Endothelial cell of coronary artery (primary cell): ENCODE measurements around the gene MLLT6. TPM values are rescaled to one million over a fixed set of nuclear protein-coding genes. Genes with fewer than 3 reads are reported as not detected.

ENCODE experiments used
- total RNA-seq: library from RNA; depleted of rRNA; stranded (reverse); fragments of >200 nt; gene quantifications from 2 replicates; pipeline ENCODE4 v1.2.3, GENCODE V29; 2014

The MLLT6 gene
- total RNA-seq: 23.8 and 38.2 TPM in 2 replicates

DNA sequence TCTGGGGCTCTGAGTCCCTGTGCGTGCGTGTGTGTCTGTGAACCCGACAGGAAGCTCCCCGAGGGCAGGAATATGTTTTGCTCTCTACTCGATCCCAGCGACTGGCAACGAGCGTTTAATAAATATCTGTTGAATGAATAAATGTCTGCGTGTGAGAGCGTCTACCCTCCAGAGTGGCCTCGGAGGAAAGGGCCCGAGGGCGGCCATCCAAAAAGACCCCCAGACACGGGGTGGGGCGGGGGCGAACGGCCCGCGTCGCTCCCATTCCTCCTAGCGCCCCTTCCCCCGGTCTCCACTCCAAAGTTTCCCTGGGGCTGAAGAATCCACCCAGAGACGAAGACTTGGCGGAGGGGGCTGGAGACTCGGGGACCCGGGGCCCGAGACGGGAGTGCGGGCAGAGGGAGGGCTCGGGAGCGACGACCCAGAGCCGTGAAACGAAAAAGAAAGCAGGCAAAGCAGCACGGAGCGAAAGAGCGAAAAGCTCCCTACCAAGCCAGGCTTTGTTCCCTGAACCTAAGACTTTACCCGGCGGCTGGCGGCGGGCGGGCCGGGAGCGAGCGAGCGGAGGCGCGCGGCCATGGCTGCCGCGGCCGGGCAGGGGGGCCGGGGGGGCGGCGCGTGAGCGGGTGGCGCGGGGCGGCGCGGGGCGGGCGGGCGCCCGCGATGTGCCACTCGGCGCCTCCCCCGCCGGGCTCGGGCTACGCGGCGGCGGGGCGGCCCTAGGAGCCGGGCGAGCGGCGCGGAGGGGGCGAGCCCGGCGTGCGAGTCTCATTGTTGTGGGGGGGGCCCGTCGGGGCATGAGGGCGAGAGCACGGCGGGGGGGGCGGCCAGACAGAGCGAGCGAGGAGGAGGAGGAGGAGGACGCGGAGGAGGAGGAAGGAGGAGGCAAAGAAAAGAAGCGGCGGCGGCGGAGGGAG lies at the start of gene MLLT6:
TSS of gene MLLT6 (plus strand) at position 668 of the 917 bp plus-strand sequence. CDS start 360 bp downstream, outside the sequence.

DNA sequence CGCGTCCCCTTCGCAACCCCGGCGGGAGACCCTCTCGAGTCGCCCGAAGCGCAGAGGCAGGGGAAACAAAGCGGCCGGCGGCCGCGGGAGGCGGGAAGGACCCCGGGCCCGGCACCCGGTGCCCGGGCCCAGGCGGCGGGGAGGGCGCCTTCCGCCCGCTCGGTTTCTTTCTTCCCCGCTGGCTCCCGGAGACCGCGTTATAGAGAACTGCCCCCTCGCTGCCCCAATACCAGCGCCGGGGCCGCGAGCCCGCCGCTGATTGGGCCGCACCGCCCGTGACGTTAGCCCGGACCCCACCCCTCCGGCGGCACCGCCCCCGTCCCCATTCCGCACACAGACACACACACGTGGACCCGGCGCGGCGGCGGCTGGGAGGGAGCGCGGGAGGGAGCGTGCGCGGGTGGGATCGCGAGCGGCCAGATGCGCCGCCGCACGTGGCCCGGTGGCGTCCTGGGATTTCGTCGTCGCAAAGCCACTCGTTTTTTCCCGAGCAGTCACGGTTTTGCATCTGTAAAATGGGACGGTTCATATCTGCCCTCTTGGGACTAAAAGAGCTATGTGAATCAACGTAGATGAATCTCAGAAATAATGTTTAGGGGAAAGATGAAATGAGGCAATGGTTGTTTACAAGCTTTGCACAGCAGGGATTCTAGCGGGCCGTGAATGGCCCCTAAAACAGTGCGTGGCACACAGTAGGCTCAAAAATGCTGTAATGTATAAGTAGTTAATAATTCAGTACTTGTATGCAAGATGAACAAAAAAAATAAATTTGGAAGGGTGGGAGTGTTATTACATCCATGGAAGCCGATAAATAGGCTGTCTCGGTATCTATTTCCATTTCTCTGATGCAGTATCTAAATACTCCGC lies 30.1 kb upstream of the MLLT6 start, which contains the start of gene EPOP:
TSS of gene EPOP (minus strand) at position 209 of the 867 bp plus-strand sequence. CDS start 462 bp downstream, outside the sequence.

DNA sequence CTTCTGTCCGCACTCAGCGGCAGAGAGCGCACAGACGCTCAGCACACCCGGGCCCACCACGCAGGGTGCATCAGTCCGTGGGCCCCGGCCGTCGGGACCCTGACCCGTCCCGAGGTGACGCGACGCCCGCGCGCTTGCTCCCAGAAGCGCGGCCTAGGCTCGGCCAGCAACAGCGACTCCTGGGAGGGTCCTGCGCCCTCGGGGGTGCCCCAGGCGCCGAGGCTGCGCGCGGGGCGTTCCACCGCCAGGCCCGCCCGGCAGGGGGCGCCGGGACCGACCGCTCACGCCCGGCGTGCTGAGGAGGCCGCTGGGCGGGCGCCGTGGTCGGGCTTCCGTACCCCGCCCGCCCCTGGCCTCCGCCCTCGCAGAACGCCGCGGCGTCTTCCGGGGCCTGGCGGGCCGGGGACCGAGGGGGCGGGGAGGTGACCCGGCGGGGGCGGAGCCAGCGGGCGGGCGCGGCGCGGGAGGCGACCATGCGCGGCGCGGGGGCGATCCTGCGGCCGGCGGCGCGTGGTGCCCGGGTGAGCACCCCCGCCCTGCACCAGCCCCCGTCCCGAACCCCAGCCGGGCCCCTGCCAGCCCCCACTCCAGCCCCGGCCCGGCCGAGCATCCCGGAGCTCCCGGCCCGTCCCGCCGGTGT lies 24.9 kb downstream of the MLLT6 start, which contains the start of gene CISD3:
TSS of gene CISD3 (plus strand) at position 456 of the 640 bp plus-strand sequence. CDS start at position 474, 18 bp downstream.

DNA sequence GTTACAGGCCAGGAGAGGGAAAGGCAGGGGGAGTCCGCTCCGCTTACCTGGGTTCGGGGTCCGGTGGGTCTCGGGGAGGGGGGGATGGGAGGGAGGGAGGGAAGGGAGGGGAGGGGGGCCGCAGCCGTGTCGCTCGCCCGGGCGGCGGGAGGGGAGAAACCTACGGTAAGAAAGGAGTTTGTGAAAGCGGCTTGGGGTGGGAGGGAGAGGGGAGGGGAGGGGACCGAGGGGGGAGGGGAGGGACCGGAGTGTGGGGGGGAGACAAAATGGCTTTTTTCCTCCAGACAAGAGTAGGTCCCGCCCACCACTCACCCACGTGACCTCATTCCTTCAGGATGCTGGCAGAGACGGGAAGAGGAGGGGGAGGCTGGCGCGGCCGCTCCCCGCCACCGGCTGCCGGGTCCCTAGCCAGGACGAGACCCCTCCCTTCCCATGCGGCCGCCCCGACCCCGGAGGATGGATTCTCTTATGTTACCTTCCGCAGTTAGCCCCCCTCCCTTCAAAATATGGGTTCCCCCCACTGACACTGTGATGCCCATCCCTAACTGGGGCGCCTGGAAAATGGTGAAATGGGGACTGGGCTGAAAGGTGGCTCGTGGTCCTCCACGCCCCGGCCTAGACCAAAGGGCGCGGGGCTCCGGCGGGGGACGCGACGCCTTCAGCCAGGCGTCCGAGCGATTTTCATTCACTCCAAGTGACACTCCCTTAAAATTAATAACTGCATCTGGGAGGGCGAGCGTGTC lies 43.2 kb downstream of the MLLT6 start, which contains the start of gene PCGF2:
TSS of gene PCGF2 (minus strand) at position 188 of the 743 bp plus-strand sequence. CDS start 7,934 bp downstream, outside the sequence.

DNA sequence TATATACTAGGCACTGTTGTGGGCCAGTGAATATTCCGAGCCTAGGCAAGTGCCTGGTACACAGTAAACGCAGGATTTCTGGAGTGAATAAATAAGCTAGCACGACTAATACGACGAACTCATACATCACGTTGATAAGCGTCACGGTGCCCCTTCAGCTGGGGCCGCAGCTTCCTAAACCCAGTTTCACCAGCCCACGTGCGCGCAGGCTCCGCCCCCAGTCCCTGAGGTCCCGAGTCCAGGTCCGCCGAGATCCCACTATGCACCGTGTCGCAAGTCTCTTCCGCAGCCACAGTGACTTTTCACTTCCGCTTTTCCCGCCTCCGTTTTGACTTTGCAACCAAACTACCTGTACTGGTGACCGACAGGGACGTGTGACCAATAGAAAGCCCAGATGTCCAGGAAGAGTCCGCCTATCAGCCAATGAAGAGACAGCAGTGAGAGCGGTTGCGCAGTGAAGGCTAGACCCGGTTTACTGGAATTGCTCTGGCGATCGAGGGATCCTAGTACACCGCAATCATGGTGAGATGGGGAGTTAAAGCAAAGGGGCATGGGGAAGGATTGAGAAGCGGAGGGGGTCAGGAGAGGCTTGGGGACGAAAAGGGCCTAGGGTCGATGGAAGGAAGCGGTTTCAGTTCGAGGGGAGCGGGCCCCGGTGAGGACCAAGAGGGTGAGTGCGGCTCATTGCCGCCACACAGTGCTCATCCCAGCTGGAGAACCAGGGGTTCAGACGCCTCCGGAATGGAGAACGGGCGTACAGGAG lies 47.4 kb downstream of the MLLT6 start, which contains the start of gene PSMB3:
TSS of gene PSMB3 (plus strand) at position 434 of the 763 bp plus-strand sequence. CDS start at position 520, 86 bp downstream.

Other genes starting within 250 kb of the MLLT6 start
- gene SRCIN1, start 99.3 kb upstream of the MLLT6 start, total RNA-seq: under 0.01 TPM in 2 replicates
- 2.0 and 3.1 TPM in 2 replicates for gene EPOP, start 30.3 kb upstream of the MLLT6 start, total RNA-seq
- gene CISD3, start 25.1 kb downstream of the MLLT6 start, total RNA-seq: 3.8 and 4.4 TPM in 2 replicates
- gene PCGF2, start 43.1 kb downstream of the MLLT6 start, total RNA-seq: 4.9 and 11.7 TPM in 2 replicates
- 371 and 511 TPM in 2 replicates for gene PSMB3, start 47.5 kb downstream of the MLLT6 start, total RNA-seq
- 38.0 and 45.6 TPM in 2 replicates for gene PIP4K2B, start 94.3 kb downstream of the MLLT6 start, total RNA-seq
- 8.9 and 11.9 TPM in 2 replicates for gene CWC25, start 120.0 kb downstream of the MLLT6 start, total RNA-seq
- gene RPL23, start 148.4 kb downstream of the MLLT6 start, total RNA-seq: 1,939 and 2,545 TPM in 2 replicates
- 85.7 and 136 TPM in 2 replicates for gene LASP1, start 164.8 kb downstream of the MLLT6 start, total RNA-seq